DND-41 (cell line): ENCODE results near the gene SCN5A.

Experiments
- EZH2 ChIP-seq: IDR thresholded peaks from 3 replicates; pipeline ENCODE4 v1.6.1; 2012; ENCODE audit warnings: borderline replicate concordance, low read depth, mild to moderate bottlenecking, moderate library complexity, low read length, inconsistent platforms; ENCODE audit not compliant: severe bottlenecking
- TF ChIP-seq, protein P1 (sequence below): IDR thresholded peaks from 2 replicates; pipeline ENCODE4 v1.5.1; 2012; ENCODE audit warnings: borderline replicate concordance, low read length, moderate library complexity, mild to moderate bottlenecking; ENCODE audit not compliant: poor library complexity, severe bottlenecking; ENCODE audit errors: extremely low read depth

DNA sequence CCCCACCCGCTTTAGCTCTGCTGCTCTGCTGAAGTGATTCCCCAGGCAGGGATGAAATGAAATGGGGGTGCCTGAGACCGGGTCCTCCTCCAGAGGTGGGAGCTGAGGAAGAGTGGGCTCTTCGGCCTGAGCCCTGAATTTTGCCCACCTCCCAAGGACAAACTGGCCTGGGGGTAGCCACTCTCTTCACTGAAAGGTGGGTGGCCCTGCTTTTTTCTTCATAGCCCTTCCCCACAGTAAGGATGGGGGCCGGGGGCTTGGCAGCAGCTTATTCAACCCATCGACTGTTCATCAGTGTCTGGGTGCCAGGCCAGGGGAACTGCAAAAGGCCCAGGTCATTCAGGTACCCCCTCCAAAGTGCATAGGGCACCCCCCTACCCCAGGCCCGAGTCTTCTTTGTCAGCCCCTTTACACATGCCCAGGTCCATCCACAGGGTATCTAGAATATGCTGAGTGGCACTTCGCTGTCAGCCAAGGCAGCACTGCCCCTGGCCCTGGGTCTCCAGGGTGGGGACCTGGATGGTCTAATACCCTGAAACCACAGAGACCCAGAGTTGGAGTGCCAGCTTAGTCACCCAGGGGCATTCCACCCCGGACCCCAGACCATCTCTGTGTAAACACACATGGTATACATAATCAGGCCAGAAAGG is 7.9 kb downstream of the SCN5A start:
- TF ChIP-seq, protein P1, sequence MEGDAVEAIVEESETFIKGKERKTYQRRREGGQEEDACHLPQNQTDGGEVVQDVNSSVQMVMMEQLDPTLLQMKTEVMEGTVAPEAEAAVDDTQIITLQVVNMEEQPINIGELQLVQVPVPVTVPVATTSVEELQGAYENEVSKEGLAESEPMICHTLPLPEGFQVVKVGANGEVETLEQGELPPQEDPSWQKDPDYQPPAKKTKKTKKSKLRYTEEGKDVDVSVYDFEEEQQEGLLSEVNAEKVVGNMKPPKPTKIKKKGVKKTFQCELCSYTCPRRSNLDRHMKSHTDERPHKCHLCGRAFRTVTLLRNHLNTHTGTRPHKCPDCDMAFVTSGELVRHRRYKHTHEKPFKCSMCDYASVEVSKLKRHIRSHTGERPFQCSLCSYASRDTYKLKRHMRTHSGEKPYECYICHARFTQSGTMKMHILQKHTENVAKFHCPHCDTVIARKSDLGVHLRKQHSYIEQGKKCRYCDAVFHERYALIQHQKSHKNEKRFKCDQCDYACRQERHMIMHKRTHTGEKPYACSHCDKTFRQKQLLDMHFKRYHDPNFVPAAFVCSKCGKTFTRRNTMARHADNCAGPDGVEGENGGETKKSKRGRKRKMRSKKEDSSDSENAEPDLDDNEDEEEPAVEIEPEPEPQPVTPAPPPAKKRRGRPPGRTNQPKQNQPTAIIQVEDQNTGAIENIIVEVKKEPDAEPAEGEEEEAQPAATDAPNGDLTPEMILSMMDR: no peak
- no peak for TF ChIP-seq EZH2
